Thoracic aorta (tissue), 2 donors: ENCODE data around the gene SLC39A3. TPM values are rescaled to one million over a fixed set of nuclear protein-coding genes. Genes with fewer than 3 reads are reported as not detected.

Source experiments
- ATAC-seq: fragments of 150-250 bp; one replicate; pipeline ENCODE4 v1.8.0; 2017; ENCODE audit warnings: low read depth; ENCODE audit not compliant: insufficient number of reproducible peaks, low FRiP score
- DNase-seq: peaks from one replicate; pipeline ENCODE4 v3.0.0-alpha.2; 2020; ENCODE audit warnings: low spot score
- H3K27ac ChIP-seq, 2 donors: fragments of 200-600 bp; sonication (generic); 1 replicate in 1 of 2; 2 replicates in 1 of 2; pipeline ENCODE4 v1.5.1; 2016; ENCODE audit warnings: mild to moderate bottlenecking in 2 of 2, moderate library complexity in 2 of 2
- H3K27me3 ChIP-seq: fragments of 200-600 bp; sonication (generic); replicated peaks from 2 replicates; pipeline ENCODE4 v1.6.0; 2016; ENCODE audit warnings: mild to moderate bottlenecking; ENCODE audit not compliant: insufficient read depth
- H3K36me3 ChIP-seq: fragments of 200-600 bp; sonication (generic); one replicate; pipeline ENCODE4 v1.5.1; 2016
- H3K4me1 ChIP-seq, 2 donors: fragments of 200-600 bp; sonication (generic); 1 replicate in 1 of 2; 2 replicates in 1 of 2; pipeline versions ENCODE4 v1.5.1 to v1.6.0; 2016; ENCODE audit warnings: low read depth in 2 of 2, mild to moderate bottlenecking in 1 of 2; ENCODE audit not compliant: control insufficient read depth in 1 of 2
- H3K4me3 ChIP-seq: fragments of 200-600 bp; sonication (generic); 2 replicates; pipeline ENCODE4 v1.5.1; 2016; ENCODE audit warnings: mild to moderate bottlenecking
- H3K9me3 ChIP-seq: fragments of 200-600 bp; sonication (generic); 2 replicates; pipeline ENCODE4 v1.5.1; 2016
- CTCF ChIP-seq: fragments of 200-600 bp; sonication (generic); IDR thresholded peaks from one replicate; pipeline ENCODE4 v1.5.1; 2019; ENCODE audit warnings: antibody characterized with exemption
- total RNA-seq, 2 donors: library from RNA; depleted of rRNA; stranded (reverse); fragments of >200 nt; gene quantifications; one replicate each; pipeline versions ENCODE4 v1.1.0 to v1.2.3, GENCODE V29; 2016

SLC39A3 gene
- total RNA-seq, 2 donors from 2014 or later = 26.6 to 37.6 TPM

DNA sequence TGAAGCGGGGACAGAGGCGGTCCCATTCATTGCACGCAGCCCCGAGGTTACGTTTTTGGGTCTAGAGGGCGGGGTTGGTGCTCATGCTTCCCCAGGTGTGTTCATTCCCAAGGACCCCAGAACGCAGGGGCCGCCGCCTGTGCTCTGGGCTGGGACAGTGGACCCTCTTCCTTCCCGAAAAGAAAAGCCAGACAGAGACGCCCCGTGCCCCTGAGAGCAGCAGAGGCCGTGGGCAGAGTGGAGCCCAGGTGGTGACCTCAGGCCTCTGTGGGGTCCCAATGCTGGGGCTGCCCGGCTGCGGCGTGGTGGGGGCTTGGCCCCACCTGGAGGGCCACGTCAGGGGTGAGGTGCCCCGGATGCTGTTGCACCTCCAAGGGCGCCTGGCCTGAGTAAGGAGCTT is 27.9 kb upstream of the SLC39A3 start:
- Histone ChIP-seq H3K27ac (no peak overlapping the region), H3K27me3 (no peaks in the 10 kb centered on the region), H3K36me3 (peaks cover 56% of the 10 kb centered on the region), H3K4me3 (no peak overlapping the region), H3K9me3 (no peaks in the 10 kb centered on the region), H3K4me1 (peaks cover 0 to 14% of the 10 kb centered on the region in 2 donors)
- TF ChIP-seq CTCF = no peak
- ATAC-seq = no peak
- no peak for DNase-seq

DNA sequence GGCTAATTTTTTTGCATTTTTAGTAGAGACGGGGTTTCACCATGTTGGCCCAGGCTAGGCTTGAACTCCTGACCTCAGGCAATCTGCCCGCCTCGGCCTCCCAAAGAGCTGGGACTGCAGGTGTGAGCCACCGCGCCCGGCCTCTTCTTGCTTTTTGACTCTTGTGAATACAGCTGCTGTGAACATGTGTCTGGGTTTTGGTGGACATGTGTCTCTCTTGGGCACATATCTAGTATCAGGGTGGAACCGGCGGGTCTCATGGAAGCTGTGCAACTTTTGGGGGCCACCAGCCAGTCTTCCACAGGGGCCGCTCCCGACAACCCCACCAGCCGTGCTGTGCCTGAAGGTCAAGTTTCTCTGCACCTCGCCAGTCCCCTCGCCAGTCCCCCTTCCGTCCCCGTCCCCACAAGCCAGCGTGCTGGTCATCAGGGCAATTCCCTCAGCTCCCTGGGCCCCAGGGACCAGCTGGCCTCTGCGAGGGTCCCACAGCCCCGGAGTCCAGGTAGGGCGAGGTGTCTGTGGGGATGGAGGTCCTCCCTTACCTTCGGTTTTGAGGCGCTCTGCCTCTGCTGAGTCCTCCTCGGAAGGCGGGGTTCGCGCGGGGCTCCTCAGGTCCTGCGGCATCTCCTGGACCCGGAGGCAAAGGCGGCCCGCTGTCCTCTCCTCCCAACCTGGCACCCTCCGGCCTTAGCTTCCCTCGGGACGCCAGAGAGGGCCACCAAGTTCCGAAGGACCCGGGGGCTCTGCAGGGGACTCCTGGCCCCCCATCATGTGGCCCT is 27.0 kb upstream of the SLC39A3 start:
- no peak overlapping the region for H3K4me3 ChIP-seq
- no peaks in the 10 kb centered on the region for H3K9me3 ChIP-seq
- TF ChIP-seq CTCF = no peak
- no peak for ATAC-seq
- H3K4me1 ChIP-seq = peaks cover 0 to 14% of the 10 kb centered on the region in 2 donors
- no peak for DNase-seq
- no peak overlapping the region for H3K27ac ChIP-seq
- peaks cover 65% of the 10 kb centered on the region for H3K36me3 ChIP-seq
- H3K27me3 ChIP-seq = no peaks in the 10 kb centered on the region

- Histone ChIP-seq H3K9me3 (no peaks in the 10 kb centered on the region), H3K36me3 (peaks cover 66% of the 10 kb centered on the region), H3K4me3 (no peak overlapping the region), H3K4me1 (peaks cover 0 to 2% of the 10 kb centered on the region in 2 donors), H3K27ac (no peak overlapping the region), H3K27me3 (no peaks in the 10 kb centered on the region)
- no peak for ATAC-seq
- no peak for DNase-seq
- TF ChIP-seq CTCF = no peak
Measured at GRCh38 chr19:2765376-2765775, 25.6 kb upstream of the SLC39A3 start.

GRCh38 chr19:2764945-2765344 is 25.1 kb upstream of the SLC39A3 start:
- no peak for TF ChIP-seq CTCF
- no peak overlapping the region for H3K27ac ChIP-seq
- ATAC-seq = no peak
- no peak for DNase-seq
- H3K4me3 ChIP-seq = no peak overlapping the region
- peaks cover 66% of the 10 kb centered on the region for H3K36me3 ChIP-seq
- no peaks in the 10 kb centered on the region for H3K27me3 ChIP-seq
- no peaks in the 10 kb centered on the region for H3K9me3 ChIP-seq
- no peaks in the 10 kb centered on the region for H3K4me1 ChIP-seq

DNA sequence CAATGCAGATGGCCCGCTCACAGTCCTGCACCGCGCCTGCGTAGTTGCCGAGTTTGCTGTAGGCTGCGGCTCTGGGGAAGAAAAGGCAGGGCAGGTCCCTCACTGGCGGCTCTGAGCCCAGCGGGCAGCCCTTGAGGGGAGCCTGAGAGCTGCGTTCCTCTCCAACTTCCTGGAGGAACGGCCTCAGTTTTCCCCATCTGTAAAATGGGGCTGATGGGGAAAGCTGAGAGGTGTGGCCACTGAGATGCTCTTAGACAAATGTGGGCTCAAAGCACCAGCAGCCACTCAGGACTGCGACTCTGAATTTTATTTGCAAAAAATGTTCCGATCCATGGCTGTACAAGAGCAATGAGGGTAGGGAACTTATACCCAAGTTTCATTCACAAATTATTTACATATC is 23.9 kb upstream of the SLC39A3 start:
- no peaks in the 10 kb centered on the region for H3K4me1 ChIP-seq

More for the DNA sequence above, 23.9 kb upstream of the SLC39A3 start:
- no peak for ATAC-seq
- no peak overlapping the region for H3K4me3 ChIP-seq
- no peaks in the 10 kb centered on the region for H3K27me3 ChIP-seq
- DNase-seq = no peak
- H3K36me3 ChIP-seq = peaks cover 66% of the 10 kb centered on the region
- H3K9me3 ChIP-seq = no peaks in the 10 kb centered on the region
- no peak overlapping the region for H3K27ac ChIP-seq
- TF ChIP-seq CTCF = no peak
